HUDEP-2 (cell line): ENCODE data around the gene GPATCH2.
"Not testable (repeated sequence)": the region's sequence is repeated elsewhere in the genome, so short reads cannot be mapped to it uniquely, and the experiment has no call there.

Source experiments
- DNase-seq, 76 experiments: peaks; one replicate each; lab custom pipeline; 2025; ENCODE audit not compliant: unreplicated experiment in 76 of 76; lab: John Stamatoyannopoulos, UW

The GPATCH2 gene

DNA sequence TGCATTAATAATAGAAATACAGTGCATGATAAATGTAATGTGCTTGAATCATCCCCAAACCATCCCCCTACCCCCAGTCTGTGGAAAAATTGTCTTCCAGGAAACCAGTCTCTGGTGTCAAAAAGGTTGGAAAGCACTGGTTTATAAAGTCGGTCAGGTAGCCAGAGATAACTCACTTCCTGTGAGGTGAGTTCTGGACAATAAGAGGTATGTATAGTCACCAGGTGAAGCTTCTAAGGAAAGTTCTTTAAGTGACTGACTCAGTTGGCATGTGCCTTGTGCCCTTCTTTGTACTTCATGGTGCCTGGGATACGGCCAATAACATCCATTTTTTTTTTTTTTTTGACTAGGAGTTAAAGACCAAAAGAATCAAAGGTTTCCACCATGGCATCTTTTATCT is 103.7 kb downstream of the GPATCH2 start:
- no peak for DNase-seq

DNA sequence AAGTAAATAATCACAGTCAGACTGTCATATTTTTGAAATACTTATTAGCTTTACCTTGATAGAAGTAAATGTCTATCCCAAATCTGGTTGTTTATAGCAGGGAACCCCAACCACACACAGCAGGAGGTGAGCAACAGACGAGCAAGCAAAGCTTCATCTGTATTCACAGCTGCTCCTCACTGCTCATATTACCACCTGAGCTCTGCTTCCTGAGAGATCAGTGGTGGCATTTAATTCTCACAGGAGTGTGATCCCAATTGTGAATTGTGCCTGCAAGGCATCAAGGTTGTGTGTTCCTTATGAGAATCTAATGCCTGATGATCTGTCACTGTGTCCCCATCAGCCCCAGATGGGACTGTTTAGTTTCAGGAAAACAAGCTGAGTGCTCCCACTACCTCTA is 104.3 kb downstream of the GPATCH2 start:
- no peak for DNase-seq

DNA sequence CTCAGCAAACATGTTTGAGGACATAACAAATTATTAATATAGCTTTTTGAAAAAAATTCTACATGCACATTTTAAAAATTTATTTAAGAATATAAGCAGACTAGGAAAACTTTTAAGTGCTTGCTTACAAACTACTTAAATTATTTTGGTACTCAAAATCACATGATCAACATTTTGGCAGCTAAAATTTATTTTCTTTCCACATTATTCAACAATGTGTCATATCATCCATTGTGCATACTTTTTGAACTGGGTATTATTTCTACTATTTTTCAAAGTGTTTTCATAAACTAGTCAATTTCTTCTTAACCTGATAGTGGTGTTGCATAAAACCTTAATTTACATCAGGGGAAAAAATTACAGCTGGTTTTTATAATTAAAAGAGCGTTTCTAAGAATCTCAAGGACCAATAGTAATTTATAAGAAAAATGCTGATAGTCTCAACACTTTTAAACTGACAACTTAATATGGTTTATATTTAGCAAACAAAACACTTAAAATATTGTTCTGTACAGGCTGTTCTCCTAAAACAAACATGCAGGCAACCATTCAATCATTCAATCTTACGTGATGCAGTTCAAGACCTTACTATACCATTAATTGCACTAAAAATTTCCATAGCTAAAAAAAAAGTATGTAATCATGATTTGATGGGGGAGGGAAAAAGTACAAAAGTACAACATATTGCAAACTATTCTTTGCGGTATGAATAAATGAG is 105.0 kb downstream of the GPATCH2 start:
- DNase-seq: no peak

DNA sequence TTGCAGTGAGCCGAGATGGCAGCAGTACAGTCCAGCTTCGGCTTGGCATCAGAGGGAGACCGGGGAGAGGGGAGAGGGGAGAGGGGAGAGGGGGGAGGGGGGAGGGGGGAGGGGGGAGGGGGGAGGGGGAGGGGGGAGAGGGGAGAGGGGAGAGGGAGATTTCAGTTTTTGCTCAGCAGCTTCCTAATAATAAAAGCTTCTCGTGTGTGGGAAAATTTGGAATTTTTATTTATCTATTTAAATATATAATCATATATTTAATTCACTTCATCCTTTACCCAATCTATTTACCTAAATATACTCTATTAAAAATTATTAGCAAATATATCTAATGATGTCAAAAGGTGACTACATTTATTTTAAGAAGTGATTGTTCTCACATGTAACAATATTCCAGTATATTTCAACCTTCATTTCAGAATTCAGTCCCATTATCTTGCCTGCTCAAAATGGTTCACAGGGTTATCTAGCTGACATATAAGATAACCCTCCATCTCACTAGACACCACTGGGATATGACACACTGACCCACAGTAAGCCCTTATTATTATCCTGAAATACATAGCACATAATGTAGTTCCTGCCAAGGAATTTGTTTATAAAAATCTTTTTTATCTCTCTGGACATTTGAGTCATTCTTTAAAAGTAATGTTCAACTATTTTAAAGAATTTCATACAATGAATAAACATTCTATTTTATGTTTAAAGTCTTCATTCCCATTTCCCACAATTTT is 105.9 kb downstream of the GPATCH2 start:
- peak in 5 of 76 experiments; percentile 1 to 12 (median 7) for DNase-seq

DNA sequence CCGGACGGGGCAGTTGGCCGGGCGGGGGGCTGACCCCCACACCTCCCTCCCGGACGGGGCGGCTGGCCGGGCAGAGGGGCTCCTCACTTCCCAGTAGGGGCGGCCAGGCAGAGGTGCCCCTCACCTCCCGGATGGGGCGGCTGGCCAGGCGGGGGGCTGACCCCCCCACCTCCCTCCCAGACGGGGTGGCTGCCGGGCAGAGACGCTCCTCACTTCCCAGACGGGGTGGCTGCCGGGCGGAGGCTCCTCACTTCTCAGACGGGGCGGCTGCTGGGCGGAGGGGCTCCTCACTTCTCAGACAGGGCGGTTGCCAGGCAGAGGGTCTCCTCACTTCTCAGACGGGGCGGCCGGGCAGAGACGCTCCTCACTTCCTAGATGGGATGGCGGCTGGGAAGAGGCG is 107.0 kb downstream of the GPATCH2 start:
- DNase-seq: not testable (repeated sequence)

DNA sequence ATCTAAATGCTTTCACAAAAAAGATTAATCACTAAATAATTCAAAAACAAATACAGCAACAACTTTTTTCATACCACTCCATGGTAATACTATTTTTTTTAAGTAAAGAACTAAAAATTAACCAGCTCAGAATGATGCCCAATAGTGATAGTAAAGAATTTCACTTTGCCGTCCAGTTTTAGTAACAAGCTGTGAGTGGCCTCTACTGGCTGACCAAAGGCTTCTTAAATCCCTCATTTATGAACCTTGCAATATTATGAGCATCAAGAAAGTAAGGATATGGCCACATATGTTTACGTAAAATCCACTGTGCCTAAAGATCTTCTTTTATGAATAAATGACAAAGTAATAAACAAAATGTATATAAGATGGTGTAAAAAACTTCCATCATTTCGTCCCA is 108.6 kb downstream of the GPATCH2 start:
- DNase-seq: no peak

DNA sequence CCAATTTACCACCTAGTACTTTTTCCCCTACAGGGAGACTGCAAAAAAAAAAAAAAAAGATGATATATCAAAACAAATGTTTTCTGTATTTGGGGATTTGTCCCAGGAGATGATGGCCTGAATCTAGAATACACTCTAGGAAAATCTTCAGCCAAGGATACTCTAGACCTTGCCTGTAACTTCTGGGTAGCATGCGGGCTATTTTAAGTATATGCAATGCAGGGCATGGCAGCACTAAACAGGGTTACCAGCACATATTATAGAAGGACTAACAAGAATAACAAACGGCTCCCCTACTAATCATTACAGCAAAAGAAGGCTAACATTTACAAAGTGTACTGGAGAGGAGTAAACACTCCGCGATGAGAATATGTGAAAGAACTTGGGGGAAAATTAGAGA is 109.6 kb downstream of the GPATCH2 start:
- DNase-seq: no peak

DNA sequence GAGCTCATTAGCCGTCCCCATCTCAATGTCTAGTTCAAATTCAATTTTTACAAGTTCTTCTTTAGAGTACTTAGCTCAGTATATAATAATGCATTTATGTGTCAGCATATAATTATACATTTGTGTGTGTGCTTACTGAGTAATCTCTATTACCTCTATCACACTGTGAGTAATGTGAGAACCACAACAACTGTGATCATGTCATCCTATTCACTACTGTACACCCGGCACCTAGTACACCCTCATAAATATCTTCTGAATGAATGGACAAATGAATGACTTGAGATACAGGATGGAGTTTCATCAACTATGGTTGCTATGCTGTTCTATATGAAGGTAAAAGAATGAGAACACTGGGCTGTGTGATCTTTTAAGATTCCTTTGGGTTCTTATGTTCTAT is 124.0 kb downstream of the GPATCH2 start:
- no peak for DNase-seq

DNA sequence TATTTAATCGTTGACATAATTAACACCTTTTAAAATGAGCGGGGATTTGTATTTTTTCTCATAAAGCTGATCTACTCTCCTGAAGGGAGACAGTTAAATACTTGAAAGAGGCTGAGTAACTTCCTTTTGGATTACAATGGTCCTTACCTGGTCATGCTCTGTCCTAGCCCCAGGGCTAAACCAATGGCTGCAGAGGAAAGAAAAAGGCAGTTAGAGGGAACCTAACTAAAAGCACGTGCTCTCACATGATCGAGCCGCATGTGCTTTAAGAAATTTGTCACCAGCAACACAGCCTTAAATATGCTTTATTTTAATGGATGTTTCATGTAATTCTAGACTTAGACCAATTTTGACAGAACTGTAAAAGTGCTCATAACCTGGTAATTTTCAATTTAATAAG is 132.7 kb downstream of the GPATCH2 start:
- peak in 1 of 76 experiments; percentile 2 for DNase-seq

DNA sequence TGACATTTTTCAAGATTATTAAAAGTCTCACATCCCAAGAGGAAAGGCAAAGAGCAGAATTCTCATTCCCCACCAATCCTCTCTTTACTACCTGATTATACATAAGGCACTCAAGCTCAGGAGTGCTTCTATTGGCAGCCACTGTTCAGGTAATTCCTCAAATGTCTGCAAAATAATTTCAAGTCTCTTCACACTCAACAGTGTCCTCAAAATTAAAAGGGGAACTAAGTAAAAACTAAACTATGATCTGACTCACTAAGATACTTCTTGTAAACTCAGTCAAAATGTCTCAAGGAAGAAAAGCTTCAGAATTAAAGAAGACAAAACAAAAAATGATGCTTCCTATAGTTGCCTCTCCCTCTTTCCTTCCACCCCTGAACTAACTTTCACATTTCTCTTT is 135.6 kb downstream of the GPATCH2 start:
- no peak for DNase-seq

DNA sequence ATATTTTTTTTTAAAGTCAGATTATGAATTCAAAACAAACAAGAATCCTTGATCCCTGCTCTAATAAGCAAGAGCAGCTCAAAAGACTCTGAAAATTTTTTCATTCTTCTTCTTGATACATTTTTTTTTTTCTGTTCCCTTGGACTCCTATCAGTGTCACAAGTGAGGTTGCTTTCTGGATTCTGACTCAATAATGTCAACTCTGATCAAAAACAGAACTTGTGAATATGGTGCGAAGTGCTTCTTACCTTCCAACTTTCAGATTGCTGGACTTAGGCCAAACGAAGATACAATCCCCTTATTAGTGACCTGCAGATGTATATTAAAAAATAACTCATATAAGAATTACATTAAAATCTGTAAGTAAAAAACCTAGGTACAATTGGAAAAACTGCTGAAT is 136.1 kb downstream of the GPATCH2 start:
- DNase-seq: no peak

DNA sequence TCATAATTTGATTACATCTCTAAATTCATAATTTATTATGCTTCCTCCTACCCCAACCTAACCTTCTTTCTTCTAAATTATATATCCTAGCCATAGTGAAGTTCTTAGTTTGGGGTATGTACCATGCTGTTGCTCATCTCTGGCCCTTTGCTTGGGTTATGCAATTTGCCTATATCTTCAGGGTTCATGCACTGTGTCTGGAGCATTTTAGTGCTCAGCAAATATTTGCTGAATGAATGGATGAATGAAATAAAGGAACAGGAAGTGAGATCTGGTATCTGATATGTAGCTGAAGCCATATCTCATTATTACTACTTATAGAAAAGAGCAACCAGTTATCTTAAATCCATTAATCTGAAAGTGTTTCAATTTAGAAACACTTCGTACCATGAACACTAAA is 137.6 kb downstream of the GPATCH2 start:
- no peak for DNase-seq

DNA sequence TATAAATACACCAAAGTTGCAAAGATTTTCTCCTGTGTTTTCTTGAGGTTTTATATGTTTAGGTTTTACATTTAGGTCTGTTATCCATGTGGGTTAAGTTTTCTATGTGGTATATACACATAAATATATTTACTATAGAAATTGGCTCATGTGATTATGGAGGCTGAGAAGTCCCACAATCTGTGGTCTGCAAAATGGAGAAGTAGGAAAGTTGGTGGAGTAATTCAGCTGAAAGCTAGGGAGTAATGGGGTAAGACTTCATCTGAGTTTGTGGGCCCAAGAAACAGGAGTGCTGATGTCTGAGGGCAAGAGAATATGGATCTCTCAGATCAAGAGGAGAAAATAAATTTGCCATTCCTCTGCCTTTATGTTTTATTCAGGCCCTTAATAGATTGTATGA is 146.0 kb downstream of the GPATCH2 start:
- DNase-seq: no peak

DNA sequence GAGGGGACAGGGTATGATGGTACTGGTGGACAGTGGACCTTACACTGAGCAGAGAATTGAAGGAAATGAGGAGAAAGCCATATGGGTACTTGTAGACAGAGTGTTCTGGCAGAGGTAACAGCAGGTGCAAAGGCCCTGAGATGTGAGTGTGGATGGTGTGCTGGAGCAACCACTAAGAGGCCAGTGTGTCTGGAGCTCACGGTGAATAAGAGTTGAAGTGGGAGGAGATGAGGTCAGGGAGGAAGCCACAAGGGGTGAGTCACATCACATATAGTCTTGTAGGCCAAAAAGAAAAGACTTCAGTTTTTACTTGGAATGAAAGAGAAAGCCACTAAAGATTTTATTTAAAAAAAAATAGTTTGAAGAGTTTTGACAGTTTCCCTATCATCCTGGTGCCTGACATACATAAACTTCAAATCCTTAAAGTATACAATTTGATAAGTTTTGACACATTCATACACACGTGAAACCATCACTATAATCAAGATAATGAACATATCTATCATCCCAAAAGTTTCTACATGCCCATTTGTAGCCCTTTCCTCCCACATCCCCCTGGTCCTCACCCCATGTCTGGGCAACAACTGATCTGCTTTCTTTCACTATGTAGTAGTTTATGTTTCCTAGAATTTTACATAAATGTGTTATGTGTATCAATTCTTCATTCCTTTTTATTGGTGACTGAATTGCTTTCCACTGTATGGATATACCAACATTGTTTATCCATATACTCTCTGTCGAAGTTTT is 148.4 kb downstream of the GPATCH2 start:
- DNase-seq: peak in 19 of 76 experiments; percentile 1 to 55 (median 12)

DNA sequence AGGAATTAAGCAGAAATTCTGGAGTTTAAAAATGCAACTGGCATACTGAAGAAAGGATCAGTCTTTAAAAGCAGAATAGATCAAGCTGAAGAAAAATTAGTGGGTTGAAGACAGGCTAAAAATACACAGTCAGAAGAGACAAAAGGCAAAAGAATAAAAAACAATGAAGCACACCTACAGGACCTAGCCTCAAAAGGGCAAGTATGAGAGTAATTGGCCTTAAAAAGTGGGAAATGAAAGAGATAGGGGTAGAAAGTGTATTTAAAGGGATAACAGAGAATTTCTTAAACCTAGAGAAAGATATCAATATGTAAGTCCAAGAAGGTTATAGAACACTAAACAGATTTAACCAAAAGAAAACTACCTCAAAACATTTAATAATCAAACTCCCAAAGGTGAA is 152.4 kb downstream of the GPATCH2 start:
- DNase-seq: no peak

DNA sequence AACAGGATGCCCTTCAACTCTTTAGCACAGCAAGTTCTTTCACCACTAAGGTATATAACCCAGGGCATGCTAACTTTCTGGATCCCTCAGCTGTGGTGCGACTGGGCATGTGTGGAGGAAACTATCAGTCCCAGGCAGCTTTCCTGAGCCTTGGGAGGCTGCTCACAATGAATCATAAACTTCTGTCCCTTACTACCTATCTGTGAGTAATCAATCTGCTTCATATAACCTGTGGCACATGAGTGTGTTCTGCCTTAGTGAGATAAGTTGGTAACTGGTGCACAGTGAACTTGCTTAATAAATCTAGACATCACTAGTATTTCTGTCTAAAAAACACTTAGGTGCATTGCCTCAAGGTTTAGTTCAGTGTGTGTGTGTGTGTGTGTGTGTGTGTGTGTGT is 158.0 kb downstream of the GPATCH2 start:
- DNase-seq: peak in 18 of 76 experiments; percentile 1 to 36 (median 17)

DNA sequence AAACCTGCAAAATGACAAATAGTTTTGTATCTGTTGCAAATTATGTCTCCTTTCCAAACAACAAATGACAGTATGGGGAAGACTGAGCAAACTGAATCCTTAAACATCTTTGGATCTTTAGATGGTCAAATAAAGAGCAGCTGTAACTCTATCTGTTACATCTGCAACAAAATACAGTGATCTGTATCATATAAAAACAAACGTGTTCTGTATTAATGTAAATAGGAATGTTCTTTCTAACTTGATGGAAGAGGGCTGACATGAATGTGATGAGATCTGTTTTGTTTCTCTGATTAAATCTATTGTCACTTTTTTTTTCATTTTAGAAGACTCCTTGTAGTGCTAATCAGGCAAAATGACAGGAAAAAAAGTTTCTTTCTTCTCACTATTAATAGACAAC is 159.5 kb downstream of the GPATCH2 start:
- DNase-seq: no peak

DNA sequence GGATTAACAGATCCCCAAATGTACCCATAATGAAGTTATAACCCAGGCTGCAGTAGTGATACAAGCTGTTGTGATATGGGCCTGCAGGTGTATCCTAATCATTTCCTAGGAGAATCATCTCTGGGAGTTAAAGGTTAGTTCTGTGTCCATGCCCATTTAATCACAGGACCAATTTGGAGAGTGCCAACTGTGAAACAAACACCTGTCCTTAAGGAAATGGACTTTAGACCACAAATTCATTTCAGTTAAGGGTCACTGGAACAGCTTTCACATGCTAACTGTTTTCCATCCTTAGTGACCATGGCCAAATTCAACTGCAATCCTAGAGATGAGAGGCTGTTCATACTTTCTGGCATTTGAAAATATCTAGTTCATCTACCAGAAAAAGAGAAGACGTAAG is 160.9 kb downstream of the GPATCH2 start:
- no peak for DNase-seq

DNA sequence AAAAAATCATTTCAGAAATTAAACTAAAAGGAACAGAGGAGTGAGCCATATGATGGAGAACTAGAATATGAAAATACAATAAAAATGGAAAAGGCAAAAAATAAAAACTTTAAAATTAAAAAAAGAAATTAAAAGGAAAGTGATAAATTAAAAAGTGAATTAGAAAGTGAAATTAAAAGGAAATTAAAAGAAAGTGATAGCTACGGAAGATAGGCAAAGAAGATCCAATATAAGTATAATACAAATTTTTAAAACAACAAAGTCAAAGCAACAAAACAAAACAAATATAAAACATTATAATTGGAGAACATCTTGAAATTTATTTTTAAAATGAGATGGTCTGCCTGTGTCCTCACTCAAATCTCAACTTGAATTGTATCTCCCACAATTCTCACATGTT is 165.8 kb downstream of the GPATCH2 start:
- no peak for DNase-seq

DNA sequence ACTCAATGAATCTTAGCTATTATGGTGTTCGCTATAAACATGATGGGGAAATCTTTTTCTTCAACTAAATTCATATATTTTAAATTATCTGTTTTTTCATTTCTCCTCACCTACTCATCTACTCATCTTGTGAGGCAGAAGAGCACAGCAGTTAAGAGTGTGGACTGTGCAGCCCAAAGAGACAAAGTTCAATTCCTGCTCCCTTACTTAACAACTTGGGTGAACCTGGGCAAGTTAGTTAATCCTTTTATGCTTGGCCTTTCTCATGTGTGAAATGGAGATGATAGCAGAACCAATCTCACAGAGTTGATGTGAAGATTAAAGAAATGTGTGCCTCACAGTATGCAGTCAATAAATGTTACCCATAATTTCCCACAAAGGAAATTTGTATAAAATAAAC is 168.2 kb downstream of the GPATCH2 start:
- no peak for DNase-seq

DNA sequence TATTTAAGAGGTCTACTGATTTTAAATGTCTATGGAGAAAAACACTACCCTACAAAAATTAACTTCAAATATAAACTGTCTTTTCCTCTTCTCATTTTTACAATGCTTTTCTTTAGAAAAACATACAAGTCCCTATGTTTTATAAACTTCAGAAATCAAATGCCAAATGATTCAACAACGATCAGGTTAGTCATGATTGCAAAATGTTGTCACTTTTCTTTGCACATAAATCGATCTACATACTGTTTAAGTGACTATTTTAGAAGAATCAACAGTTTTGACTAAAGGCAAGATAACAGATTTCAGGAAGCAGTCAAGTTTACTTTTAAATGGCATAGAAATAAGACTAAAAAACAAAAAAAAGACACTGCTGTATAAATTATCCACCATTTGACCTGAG is 168.7 kb downstream of the GPATCH2 start:
- DNase-seq: no peak

DNA sequence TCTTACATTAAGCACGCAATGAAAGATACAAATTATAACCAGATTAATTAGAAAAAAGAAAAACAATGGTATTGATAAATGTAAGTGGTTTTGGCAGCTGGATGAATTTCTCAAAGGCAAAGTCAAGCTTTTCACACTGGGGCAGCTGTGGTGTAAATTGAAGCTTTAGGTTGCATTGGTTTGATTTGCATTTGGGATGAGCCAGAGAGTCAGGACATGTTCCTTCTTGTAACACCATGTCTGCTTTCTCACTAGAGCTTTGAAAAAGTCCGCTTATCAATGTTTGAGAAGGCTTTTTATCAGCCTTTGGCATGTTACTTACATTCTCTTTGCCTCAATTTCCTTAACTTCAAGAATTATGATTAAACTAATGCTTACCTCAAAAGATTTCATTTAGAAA is 173.9 kb downstream of the GPATCH2 start:
- no peak for DNase-seq
